ENCODE data around the gene AKAP17A. TPM values are rescaled to one million over a fixed set of nuclear protein-coding genes. Genes with fewer than 3 reads are reported as not detected.
"Not testable (repeated sequence)": the region's sequence is repeated elsewhere in the genome, so short reads cannot be mapped to it uniquely, and the experiment has no call there.

Gene AKAP17A
- total RNA-seq, 2 donors from 2014 or later: 42.2 to 50.9 TPM

- no peaks in the 10 kb centered on the region for H3K4me1 Mint-ChIP-seq
- 94 to 95% methylated on average over 10 to 19 of the region's 19 CpGs for WGBS, 2 experiments (ENCODE audit: insufficient coverage in 1 of 2, insufficient read length in 1 of 2)
- peaks cover 7% of the 10 kb centered on the region for H3K27me3 Mint-ChIP-seq (ENCODE audit: insufficient read depth)
- H3K4me3 ChIP-seq (ENCODE audit: low read length): no peak overlapping the region
- no peak overlapping the region for H3K4me3 Mint-ChIP-seq
- no peak overlapping the region for H3K27ac Mint-ChIP-seq
- peaks cover 6% of the 10 kb centered on the region for H3K9me3 ChIP-seq (ENCODE audit: control insufficient read depth, low read length)
- no peaks in the 10 kb centered on the region for H3K36me3 Mint-ChIP-seq (ENCODE audit: low read depth)
- no peak overlapping the region for H3K9ac ChIP-seq (ENCODE audit: extremely low read depth, low read length, poor library complexity, severe bottlenecking)
- H3K27ac ChIP-seq (ENCODE audit: low read depth, low read length): no peak overlapping the region
- no peaks in the 10 kb centered on the region for H3K4me1 ChIP-seq (ENCODE audit: control insufficient read depth, insufficient read depth, low read length)
- no peak for DNase-seq
- no peaks in the 10 kb centered on the region for H3K27me3 ChIP-seq (ENCODE audit: control insufficient read depth, insufficient read depth, low read length, poor library complexity, severe bottlenecking)
- no peaks in the 10 kb centered on the region for H3K36me3 ChIP-seq (ENCODE audit: control insufficient read depth, insufficient read depth, low read length)
- peaks cover 10% of the 10 kb centered on the region for H3K9me3 Mint-ChIP-seq
- TF ChIP-seq CTCF (conservative IDR thresholded peaks at IDR 0.05): no peak
Measured at GRCh38 chrX:1554469-1555210, 36.8 kb upstream of the AKAP17A start.

GRCh38 chrX:1555370-1555769 is 36.0 kb upstream of the AKAP17A start:
- 90 to 92% methylated on average over 6 of the region's 6 CpGs for WGBS, 2 experiments (ENCODE audit: insufficient coverage in 1 of 2, insufficient read length in 1 of 2)
- peaks cover 6% of the 10 kb centered on the region for H3K9me3 ChIP-seq (ENCODE audit: control insufficient read depth, low read length)
- H3K27ac Mint-ChIP-seq: no peak overlapping the region
- no peak overlapping the region for H3K9ac ChIP-seq (ENCODE audit: extremely low read depth, low read length, poor library complexity, severe bottlenecking)
- H3K4me3 ChIP-seq (ENCODE audit: low read length): no peak overlapping the region
- H3K4me3 Mint-ChIP-seq: no peak overlapping the region
- no peaks in the 10 kb centered on the region for H3K36me3 Mint-ChIP-seq (ENCODE audit: low read depth)
- no peaks in the 10 kb centered on the region for H3K4me1 ChIP-seq (ENCODE audit: control insufficient read depth, insufficient read depth, low read length)
- no peak for DNase-seq
- no peaks in the 10 kb centered on the region for H3K4me1 Mint-ChIP-seq
- no peaks in the 10 kb centered on the region for H3K36me3 ChIP-seq (ENCODE audit: control insufficient read depth, insufficient read depth, low read length)
- TF ChIP-seq CTCF (conservative IDR thresholded peaks at IDR 0.05): no peak
- H3K27ac ChIP-seq (ENCODE audit: low read depth, low read length): no peak overlapping the region
- H3K27me3 ChIP-seq (ENCODE audit: control insufficient read depth, insufficient read depth, low read length, poor library complexity, severe bottlenecking): no peaks in the 10 kb centered on the region
- H3K27me3 Mint-ChIP-seq (ENCODE audit: insufficient read depth): peaks cover 7% of the 10 kb centered on the region
- peaks cover 10% of the 10 kb centered on the region for H3K9me3 Mint-ChIP-seq

- DNase-seq: not testable (repeated sequence)
Measured at GRCh38 chrX:1557442-1557841, 34.0 kb upstream of the AKAP17A start.

More at GRCh38 chrX:1557442-1557841, 34.0 kb upstream of the AKAP17A start:
- not testable (repeated sequence) for H3K9ac ChIP-seq (ENCODE audit: extremely low read depth, low read length, poor library complexity, severe bottlenecking); H3K27ac ChIP-seq (ENCODE audit: low read depth, low read length); H3K36me3 ChIP-seq (ENCODE audit: control insufficient read depth, insufficient read depth, low read length); H3K9me3 ChIP-seq (ENCODE audit: control insufficient read depth, low read length); H3K4me3 Mint-ChIP-seq; H3K4me1 ChIP-seq (ENCODE audit: control insufficient read depth, insufficient read depth, low read length); H3K36me3 Mint-ChIP-seq (ENCODE audit: low read depth); H3K4me3 ChIP-seq (ENCODE audit: low read length); H3K4me1 Mint-ChIP-seq; H3K27me3 Mint-ChIP-seq (ENCODE audit: insufficient read depth); H3K27ac Mint-ChIP-seq; H3K27me3 ChIP-seq (ENCODE audit: control insufficient read depth, insufficient read depth, low read length, poor library complexity, severe bottlenecking)
- peaks cover 10% of the 10 kb centered on the region for H3K9me3 Mint-ChIP-seq

Measured in endodermal cell (in vitro differentiated cells).